GM06990 (cell line): Measurements from ENCODE around the gene KCND3.

Experiments used
- DNase-seq: peaks from one replicate; pipeline ENCODE4 v3.0.0-alpha.2; 2011; ENCODE audit not compliant: insufficient read length; ENCODE audit errors: extremely low read depth
- H3K27me3 ChIP-seq: replicated peaks from 2 replicates; pipeline ENCODE4 v1.6.0; 2011; ENCODE audit warnings: low read length; ENCODE audit not compliant: control insufficient read depth, insufficient read depth
- H3K36me3 ChIP-seq: 2 replicates; pipeline ENCODE4 v1.5.1; 2011; ENCODE audit warnings: low read length; ENCODE audit not compliant: control insufficient read depth, insufficient read depth
- H3K4me3 ChIP-seq: replicated peaks from 2 replicates; pipeline ENCODE4 v1.5.1; 2011; ENCODE audit warnings: low read depth, mild to moderate bottlenecking, control low read depth, low read length
- CTCF ChIP-seq: IDR thresholded peaks from 2 replicates; pipeline ENCODE4 v1.5.1; 2011; ENCODE audit warnings: low read length, control low read depth, mild to moderate bottlenecking, inconsistent platforms; ENCODE audit not compliant: insufficient read depth, poor library complexity, severe bottlenecking

Gene KCND3

GRCh38 chr1:111888740-111889376, 100.6 kb downstream of the KCND3 start:
- DNase-seq = no peak
- no peaks in the 10 kb centered on the region for H3K36me3 ChIP-seq
- H3K4me3 ChIP-seq = no peak overlapping the region
- TF ChIP-seq CTCF = no peak
- H3K27me3 ChIP-seq = no peaks in the 10 kb centered on the region; the same call in 1 of the 2 replicates

GRCh38 chr1:111887875-111888274, 101.6 kb downstream of the KCND3 start:
- TF ChIP-seq CTCF = no peak
- H3K4me3 ChIP-seq = no peak overlapping the region
- DNase-seq = no peak
- no peaks in the 10 kb centered on the region for H3K36me3 ChIP-seq
- H3K27me3 ChIP-seq = no peaks in the 10 kb centered on the region; the same call in 1 of the 2 replicates

DNA sequence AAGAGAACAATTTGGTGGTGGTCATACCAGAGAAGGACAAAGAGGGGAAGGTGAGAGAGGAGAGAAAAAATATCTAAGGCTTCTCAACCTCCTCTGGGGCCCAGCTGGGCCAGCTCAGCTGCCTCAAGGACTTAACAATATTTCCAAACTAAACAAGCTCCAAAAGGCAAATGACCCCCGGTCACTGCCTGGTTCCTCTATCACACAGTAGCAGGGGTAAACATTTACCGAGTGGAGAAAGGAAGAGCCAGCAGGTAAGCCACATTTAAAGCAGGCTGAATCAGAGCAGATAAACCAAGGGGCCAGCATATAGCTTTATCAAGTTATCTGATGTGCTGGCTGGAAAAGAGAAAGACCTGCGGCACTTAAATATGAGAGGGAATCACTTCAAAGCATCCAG, 102.1 kb downstream of the KCND3 start:
- no peak for TF ChIP-seq CTCF
- DNase-seq = no peak
- Histone ChIP-seq H3K4me3 (no peak overlapping the region), H3K36me3 (no peaks in the 10 kb centered on the region), H3K27me3 (no peaks in the 10 kb centered on the region; the same call in 1 of the 2 replicates)

- no peak for DNase-seq
- H3K4me3 ChIP-seq = no peak overlapping the region
- no peaks in the 10 kb centered on the region for H3K36me3 ChIP-seq
- H3K27me3 ChIP-seq = no peaks in the 10 kb centered on the region; the same call in 1 of the 2 replicates
- no peak for TF ChIP-seq CTCF
Measured at GRCh38 chr1:111886741-111887140, 102.7 kb downstream of the KCND3 start.

DNA sequence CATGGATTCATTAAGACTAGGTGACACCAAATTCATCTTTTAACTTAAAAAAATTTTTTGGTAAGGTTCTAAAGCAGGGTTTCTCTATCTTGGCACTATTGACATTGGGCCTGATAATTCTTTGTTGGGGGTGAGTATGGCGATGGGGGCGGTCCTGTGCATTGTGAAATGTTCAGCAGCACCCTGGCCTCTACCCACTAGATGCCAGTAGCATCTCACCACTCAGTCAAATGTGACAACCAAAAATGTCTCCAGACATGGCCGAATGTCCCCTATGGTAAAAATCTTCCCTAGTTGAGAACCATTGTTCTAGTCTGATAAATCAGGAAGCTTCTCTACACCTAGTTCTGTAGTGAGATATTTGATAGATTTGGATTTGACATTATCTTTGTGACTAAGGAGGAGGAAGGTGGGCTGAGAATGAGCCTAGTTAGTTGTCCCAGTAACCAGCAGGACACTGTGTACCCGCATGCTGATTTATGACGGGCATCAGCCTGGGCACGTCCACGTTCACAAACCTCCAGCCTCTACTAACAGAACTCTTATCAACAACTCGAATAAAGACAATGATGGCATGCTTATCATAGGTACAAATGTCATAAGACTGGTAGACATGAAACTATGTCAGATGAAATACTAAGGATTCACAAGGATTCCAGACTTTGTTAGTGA, 104.6 kb downstream of the KCND3 start:
- DNase-seq = no peak
- Histone ChIP-seq H3K4me3 (no peak overlapping the region), H3K27me3 (peaks cover 1% of the 10 kb centered on the region; the same call in 1 of the 2 replicates), H3K36me3 (no peaks in the 10 kb centered on the region)
- TF ChIP-seq CTCF = no peak
